ENCODE measurements around the gene TBCD.

DNA sequence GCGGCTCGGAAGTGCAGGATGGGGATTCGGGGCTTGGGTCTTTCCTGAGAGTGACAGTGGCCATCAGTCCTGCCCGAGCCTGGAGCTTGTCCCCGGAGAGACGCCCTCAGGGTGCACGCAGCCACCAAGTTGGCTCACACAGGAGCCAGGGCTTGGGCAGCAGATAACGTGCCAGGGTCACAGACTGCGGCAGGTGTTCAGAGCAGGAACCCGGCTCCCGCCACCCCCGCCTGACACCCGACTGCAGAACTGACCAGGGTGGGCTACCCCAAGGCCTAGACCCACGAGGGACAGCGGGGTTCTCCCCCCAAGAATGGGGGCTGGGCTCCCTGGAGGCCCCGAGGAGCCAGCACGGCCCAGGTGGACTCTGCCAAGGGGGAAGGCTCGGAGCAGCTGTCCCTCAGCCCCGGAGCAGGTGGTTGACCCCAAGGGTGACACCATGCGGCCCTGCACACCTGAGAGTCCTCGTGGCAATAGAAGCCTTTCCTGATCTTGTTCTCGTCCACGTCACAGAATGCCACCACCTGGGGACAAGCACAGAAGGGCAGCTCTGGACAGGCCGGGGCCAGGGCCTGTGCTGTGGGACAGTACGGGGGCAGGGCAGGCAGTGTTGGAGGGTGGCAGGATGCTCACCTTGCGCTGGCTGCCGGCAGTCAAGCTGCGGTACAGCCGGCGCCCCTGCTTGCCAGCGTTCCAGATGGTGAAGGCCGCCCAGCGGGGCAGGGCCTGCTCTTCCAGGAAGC lies 205.0 kb downstream of the TBCD start:
- TF ChIP-seq, protein P1, sequence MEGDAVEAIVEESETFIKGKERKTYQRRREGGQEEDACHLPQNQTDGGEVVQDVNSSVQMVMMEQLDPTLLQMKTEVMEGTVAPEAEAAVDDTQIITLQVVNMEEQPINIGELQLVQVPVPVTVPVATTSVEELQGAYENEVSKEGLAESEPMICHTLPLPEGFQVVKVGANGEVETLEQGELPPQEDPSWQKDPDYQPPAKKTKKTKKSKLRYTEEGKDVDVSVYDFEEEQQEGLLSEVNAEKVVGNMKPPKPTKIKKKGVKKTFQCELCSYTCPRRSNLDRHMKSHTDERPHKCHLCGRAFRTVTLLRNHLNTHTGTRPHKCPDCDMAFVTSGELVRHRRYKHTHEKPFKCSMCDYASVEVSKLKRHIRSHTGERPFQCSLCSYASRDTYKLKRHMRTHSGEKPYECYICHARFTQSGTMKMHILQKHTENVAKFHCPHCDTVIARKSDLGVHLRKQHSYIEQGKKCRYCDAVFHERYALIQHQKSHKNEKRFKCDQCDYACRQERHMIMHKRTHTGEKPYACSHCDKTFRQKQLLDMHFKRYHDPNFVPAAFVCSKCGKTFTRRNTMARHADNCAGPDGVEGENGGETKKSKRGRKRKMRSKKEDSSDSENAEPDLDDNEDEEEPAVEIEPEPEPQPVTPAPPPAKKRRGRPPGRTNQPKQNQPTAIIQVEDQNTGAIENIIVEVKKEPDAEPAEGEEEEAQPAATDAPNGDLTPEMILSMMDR (IDR thresholded peaks at IDR 0.05), result no peak
- no peak for TF ChIP-seq ZFX (IDR thresholded peaks at IDR 0.05; ENCODE audit: borderline replicate concordance)

All from 22Rv1 (cell line).